ENCODE measurements around the gene KRT71.

DNA sequence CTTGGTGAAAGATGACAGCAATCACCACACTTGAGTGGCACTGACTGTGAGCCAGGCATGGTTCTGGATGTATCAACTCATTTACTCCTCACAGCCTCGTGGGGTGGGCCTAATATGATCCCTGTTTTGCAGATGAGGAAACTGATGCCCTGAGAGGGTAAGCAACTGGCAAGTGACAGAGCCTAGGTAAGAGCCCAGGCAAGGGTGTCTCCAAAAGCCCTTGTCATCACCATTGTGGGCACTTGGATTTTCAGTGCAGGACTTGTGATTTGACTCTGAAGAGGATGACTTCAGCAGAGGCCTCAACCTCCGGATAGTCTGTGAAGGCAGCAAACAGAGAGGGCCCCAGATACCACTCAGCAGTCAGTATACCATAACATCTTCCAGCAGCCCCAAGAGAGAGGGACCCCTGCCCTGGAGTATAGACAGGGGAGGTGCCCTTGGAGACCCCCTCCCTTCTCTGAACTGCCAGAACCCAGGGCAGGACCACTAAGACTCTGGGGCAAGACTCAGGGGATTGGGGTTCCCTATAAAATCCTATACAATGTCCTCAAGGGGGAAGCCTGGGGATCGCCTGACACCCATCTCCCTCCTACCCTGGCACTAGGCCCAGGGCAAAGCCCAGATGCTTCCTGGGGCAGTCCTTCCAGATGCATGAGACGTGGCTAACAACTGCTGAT, 25.7 kb downstream of the KRT71 start:
- TF ChIP-seq, protein P1, sequence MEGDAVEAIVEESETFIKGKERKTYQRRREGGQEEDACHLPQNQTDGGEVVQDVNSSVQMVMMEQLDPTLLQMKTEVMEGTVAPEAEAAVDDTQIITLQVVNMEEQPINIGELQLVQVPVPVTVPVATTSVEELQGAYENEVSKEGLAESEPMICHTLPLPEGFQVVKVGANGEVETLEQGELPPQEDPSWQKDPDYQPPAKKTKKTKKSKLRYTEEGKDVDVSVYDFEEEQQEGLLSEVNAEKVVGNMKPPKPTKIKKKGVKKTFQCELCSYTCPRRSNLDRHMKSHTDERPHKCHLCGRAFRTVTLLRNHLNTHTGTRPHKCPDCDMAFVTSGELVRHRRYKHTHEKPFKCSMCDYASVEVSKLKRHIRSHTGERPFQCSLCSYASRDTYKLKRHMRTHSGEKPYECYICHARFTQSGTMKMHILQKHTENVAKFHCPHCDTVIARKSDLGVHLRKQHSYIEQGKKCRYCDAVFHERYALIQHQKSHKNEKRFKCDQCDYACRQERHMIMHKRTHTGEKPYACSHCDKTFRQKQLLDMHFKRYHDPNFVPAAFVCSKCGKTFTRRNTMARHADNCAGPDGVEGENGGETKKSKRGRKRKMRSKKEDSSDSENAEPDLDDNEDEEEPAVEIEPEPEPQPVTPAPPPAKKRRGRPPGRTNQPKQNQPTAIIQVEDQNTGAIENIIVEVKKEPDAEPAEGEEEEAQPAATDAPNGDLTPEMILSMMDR (IDR thresholded peaks at IDR 0.05), result no peak
- no peak for TF ChIP-seq POLR2A (IDR thresholded peaks at IDR 0.05)
- no peak for TF ChIP-seq POLR2AphosphoS5 (IDR thresholded peaks at IDR 0.05)
